ENCODE measurements around the gene C2orf81. TPM values are rescaled to one million over a fixed set of nuclear protein-coding genes. Genes with fewer than 3 reads are reported as not detected.

C2orf81 gene
- total and polyA plus RNA-seq, 7 donors = 0.06 to 0.46 (median 0.34) TPM

DNA sequence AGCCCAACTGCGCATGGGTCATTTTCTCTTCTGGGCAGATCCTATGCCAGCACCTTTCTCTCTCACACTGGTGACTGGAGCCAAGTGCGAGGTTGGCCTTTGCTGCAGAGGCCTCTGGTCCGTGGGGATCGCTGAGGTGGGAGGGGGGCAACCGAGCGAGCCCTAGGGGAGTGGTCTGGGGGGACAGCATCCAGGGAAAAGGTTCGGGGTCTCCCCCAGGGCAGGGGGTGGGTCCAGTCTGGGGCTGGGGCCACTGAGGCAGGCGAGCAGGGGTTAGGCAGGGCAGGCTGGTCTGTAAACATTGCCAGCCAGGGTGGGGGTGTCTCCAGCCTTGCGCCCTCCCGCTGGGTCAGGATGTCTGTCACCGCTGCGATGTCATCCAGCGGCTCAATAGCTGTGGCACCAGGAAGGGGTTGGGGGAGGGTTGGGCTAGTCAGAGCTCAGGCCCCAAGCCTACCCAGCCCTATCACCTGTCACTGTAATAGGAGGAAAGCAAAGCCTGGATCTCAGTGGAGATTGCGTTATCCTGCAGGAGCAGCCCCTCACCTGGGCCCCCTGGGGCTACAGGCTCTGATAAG lies 4.9 kb upstream of the C2orf81 start:
- ATAC-seq (no peak), DNase-seq (no peak)
- no peaks in the 10 kb centered on the region for H3K9me3 ChIP-seq
- H3K4me1 ChIP-seq = no peaks in the 10 kb centered on the region
- TF ChIP-seq, protein P1, sequence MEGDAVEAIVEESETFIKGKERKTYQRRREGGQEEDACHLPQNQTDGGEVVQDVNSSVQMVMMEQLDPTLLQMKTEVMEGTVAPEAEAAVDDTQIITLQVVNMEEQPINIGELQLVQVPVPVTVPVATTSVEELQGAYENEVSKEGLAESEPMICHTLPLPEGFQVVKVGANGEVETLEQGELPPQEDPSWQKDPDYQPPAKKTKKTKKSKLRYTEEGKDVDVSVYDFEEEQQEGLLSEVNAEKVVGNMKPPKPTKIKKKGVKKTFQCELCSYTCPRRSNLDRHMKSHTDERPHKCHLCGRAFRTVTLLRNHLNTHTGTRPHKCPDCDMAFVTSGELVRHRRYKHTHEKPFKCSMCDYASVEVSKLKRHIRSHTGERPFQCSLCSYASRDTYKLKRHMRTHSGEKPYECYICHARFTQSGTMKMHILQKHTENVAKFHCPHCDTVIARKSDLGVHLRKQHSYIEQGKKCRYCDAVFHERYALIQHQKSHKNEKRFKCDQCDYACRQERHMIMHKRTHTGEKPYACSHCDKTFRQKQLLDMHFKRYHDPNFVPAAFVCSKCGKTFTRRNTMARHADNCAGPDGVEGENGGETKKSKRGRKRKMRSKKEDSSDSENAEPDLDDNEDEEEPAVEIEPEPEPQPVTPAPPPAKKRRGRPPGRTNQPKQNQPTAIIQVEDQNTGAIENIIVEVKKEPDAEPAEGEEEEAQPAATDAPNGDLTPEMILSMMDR (IDR thresholded peaks at IDR 0.05) = no peak
- H3K27ac ChIP-seq = no peak overlapping the region
- peaks cover 0 to 32% of the 10 kb centered on the region in 2 donors for H3K36me3 ChIP-seq (ENCODE audit: insufficient read depth in 1 of 2, low read depth in 1 of 2)
- intact Hi-C loops (cut with DNase I) = no loop called here
- H3K4me3 ChIP-seq = no peak overlapping the region
- peaks cover 0 to 18% (median 4%) of the 10 kb centered on the region in 3 donors for H3K27me3 ChIP-seq (ENCODE audit: insufficient read depth in 3 of 3, low read length in 2 of 3)
- 74 to 86% (median 75%) methylated on average over 14 of the region's 14 CpGs for WGBS, 3 donors

DNA sequence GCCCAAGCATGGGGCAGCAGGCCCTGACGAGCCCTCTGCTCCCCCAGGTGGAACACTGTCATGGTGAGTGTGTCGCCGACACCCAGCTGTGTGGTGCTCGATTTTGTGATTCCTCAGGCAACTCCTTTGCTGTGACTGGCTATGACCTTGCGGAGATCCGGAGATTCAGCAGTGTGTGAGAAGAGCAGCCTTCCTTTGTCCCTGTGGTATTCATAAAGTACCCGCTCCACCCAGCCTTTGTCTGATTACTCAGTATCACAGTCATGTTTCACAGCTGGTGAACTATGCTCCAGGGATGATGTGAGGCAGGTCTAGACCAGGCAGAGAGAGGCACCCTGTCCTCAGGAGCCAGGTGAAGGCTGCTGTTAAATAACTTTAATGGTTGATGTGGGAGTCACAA lies 4.1 kb upstream of the C2orf81 start:
- Histone ChIP-seq H3K27ac (no peak overlapping the region), H3K36me3 (ENCODE audit: insufficient read depth in 1 of 2, low read depth in 1 of 2) (peaks cover 0 to 29% of the 10 kb centered on the region in 2 donors), H3K9me3 (no peaks in the 10 kb centered on the region), H3K4me1 (no peaks in the 10 kb centered on the region), H3K4me3 (no peak overlapping the region), H3K27me3 (ENCODE audit: insufficient read depth in 3 of 3, low read length in 2 of 3) (peaks cover 0 to 26% (median 4%) of the 10 kb centered on the region in 3 donors)
- DNase-seq = no peak
- TF ChIP-seq, protein P1 (IDR thresholded peaks at IDR 0.05) = no peak
- intact Hi-C loops (cut with DNase I) = no loop called here
- 69 to 79% (median 72%) methylated on average over 7 of the region's 7 CpGs for WGBS, 3 donors
- ATAC-seq = no peak

DNA sequence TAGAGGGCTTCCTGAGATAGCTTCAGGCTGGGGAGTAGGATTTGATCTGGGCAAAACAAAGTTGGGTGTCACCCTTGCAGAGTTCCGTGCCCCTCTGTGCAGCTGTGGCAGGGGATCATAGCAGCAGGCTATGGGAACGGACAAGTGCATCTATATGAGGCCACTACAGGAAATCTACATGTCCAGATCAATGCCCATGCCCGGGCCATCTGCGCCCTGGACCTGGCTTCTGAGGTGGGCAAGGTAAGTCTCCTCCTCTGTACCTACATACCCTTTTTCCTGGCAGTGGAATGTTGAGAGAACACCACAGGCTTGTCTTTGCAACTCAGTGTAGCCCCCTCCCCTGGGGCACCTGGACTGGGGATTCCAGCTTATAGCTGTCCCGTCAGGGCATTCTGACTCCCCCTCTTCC lies 3.6 kb upstream of the C2orf81 start:
- intact Hi-C loops (cut with DNase I) = no loop called here

DNA sequence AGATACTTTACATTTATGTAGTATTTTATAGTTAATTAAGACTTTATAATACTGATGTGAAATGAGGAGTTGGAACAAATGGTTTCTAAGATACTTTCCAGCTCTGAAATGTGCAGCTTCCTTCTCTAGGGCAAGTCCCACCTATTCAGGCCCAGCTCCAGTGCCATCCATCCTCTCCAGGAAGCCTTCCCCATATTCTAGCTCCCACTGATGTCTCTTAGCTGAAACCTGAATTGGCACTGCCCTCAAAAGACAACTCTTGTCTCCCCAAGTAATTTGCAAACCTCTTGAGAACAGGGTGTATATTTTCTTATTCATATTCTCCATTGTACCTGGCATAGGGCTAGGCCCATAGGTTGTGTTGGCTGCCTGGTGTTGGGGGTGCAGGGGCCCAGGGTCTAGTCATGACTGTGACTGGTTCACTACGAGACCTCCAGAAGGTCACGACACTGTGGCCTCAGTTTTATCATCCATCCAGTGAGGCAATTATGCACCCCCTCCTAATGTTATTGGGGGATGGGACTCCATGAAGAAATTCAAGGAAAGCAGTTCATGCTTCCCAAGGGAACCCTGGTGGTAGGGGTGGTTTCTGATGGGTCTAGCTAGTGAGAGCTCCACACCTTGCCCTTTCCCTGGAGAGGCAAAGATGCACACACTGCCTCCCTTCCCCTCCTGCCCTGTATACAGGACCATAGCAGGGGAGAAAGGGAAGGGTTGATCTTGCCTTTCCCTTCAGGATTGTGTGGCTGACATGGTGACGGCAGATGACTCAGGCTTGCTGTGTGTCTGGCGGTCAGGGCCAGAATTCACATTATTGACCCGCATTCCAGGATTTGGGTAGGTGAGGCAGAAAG lies 2.9 kb upstream of the C2orf81 start:
- H3K4me1 ChIP-seq = no peaks in the 10 kb centered on the region
- H3K27ac ChIP-seq = no peak overlapping the region
- ATAC-seq (no peak), DNase-seq (no peak)
- no peaks in the 10 kb centered on the region for H3K9me3 ChIP-seq
- H3K36me3 ChIP-seq (ENCODE audit: insufficient read depth in 1 of 2, low read depth in 1 of 2) = peaks cover 0 to 19% of the 10 kb centered on the region in 2 donors
- H3K27me3 ChIP-seq (ENCODE audit: insufficient read depth in 3 of 3, low read length in 2 of 3) = peaks cover 0 to 34% (median 4%) of the 10 kb centered on the region in 3 donors
- 59 to 64% (median 61%) methylated on average over 5 of the region's 5 CpGs for WGBS, 3 donors
- H3K4me3 ChIP-seq = no peak overlapping the region
- TF ChIP-seq, protein P1 (IDR thresholded peaks at IDR 0.05) = no peak
- intact Hi-C loops (cut with DNase I) = no loop called here

More for the DNA sequence above, 3.6 kb upstream of the C2orf81 start:
- Histone ChIP-seq H3K9me3 (no peaks in the 10 kb centered on the region), H3K4me3 (no peak overlapping the region), H3K4me1 (no peaks in the 10 kb centered on the region), H3K36me3 (ENCODE audit: insufficient read depth in 1 of 2, low read depth in 1 of 2) (peaks cover 0 to 24% of the 10 kb centered on the region in 2 donors), H3K27ac (no peak overlapping the region), H3K27me3 (ENCODE audit: insufficient read depth in 3 of 3, low read length in 2 of 3) (peaks cover 0 to 31% (median 4%) of the 10 kb centered on the region in 3 donors)
- no peak for ATAC-seq
- no peak for DNase-seq
- 59 to 78% (median 66%) methylated on average over 5 of the region's 5 CpGs for WGBS, 3 donors
- TF ChIP-seq, protein P1 (IDR thresholded peaks at IDR 0.05) = no peak

All from psoas muscle (tissue), 8 donors.